Fibroblast of skin of back (primary cell): ENCODE results near the gene TICRR. TPM values are rescaled to one million over a fixed set of nuclear protein-coding genes. Genes with fewer than 3 reads are reported as not detected.
"Not testable (repeated sequence)": the region's sequence is repeated elsewhere in the genome, so short reads cannot be mapped to it uniquely, and the experiment has no call there.

Experiments used
- DNase-seq: peaks from one replicate; pipeline ENCODE4 v3.0.0-alpha.2; 2013
- polyA plus RNA-seq, 2 experiments: library from polyadenylated mRNA; unstranded; fragments of 120-200 nt; gene quantifications; one replicate each; pipeline ENCODE4 v1.2.1, GENCODE V29; 2013; ENCODE audit not compliant: insufficient read length in 2 of 2

Gene TICRR, protein sequence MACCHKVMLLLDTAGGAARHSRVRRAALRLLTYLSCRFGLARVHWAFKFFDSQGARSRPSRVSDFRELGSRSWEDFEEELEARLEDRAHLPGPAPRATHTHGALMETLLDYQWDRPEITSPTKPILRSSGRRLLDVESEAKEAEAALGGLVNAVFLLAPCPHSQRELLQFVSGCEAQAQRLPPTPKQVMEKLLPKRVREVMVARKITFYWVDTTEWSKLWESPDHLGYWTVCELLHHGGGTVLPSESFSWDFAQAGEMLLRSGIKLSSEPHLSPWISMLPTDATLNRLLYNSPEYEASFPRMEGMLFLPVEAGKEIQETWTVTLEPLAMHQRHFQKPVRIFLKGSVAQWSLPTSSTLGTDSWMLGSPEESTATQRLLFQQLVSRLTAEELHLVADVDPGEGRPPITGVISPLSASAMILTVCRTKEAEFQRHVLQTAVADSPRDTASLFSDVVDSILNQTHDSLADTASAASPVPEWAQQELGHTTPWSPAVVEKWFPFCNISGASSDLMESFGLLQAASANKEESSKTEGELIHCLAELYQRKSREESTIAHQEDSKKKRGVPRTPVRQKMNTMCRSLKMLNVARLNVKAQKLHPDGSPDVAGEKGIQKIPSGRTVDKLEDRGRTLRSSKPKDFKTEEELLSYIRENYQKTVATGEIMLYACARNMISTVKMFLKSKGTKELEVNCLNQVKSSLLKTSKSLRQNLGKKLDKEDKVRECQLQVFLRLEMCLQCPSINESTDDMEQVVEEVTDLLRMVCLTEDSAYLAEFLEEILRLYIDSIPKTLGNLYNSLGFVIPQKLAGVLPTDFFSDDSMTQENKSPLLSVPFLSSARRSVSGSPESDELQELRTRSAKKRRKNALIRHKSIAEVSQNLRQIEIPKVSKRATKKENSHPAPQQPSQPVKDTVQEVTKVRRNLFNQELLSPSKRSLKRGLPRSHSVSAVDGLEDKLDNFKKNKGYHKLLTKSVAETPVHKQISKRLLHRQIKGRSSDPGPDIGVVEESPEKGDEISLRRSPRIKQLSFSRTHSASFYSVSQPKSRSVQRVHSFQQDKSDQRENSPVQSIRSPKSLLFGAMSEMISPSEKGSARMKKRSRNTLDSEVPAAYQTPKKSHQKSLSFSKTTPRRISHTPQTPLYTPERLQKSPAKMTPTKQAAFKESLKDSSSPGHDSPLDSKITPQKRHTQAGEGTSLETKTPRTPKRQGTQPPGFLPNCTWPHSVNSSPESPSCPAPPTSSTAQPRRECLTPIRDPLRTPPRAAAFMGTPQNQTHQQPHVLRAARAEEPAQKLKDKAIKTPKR (N-terminal part only)
- polyA plus RNA-seq (2013, experiment 1 of 2; ENCODE audit: insufficient read length), result 11.2 TPM
- 1.6 TPM for polyA plus RNA-seq (2013, experiment 2 of 2; ENCODE audit: insufficient read length)

DNA sequence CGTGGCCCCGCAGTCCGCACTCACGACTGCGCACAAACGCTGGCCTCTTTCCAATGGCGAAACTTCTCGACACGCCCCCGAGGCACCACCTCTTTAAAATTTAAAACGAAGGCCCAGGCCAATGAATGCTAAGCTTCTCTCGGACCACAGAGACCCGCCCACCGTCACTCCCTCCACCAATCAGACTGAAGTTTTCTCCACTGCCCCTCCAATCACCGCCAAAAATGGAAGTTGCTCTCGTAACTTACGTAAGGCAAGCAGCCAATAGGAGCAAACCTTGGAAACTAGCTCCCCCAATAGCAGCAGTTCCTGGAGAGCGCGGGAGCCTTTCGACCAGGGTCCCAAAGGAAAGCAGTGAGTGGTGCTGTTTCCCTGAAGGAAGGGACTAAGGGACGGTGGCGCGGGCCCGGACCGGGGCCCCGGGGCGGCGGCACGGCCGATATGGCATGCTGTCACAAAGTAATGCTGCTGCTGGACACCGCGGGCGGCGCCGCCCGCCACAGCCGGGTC, at the start of gene TICRR:
TICRR (plus strand) TSS at position 324 of the 510 bp plus-strand sequence; CDS start at position 442, 118 bp downstream.
- peak; percentile 100 for DNase-seq

DNA sequence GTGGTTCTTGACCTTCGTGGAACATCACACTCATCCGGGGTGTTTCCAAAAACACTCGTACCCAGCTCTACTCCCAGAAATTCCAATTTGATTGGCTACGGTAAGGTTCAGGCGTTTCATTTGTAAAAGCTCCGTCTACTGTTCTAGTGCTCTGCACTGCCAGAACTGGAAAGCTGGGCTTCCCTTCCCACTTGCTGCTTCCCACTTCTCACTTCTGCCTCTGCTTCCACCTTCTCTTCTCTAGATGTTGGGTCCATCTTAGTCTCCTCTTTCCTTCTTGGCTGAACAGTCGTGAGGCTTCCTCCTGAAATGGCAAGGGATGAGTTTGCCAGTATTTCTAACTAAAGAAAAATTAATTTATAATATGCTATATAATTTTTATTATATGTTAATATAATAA, 49.1 kb upstream of the TICRR start:
- no peak for DNase-seq

DNA sequence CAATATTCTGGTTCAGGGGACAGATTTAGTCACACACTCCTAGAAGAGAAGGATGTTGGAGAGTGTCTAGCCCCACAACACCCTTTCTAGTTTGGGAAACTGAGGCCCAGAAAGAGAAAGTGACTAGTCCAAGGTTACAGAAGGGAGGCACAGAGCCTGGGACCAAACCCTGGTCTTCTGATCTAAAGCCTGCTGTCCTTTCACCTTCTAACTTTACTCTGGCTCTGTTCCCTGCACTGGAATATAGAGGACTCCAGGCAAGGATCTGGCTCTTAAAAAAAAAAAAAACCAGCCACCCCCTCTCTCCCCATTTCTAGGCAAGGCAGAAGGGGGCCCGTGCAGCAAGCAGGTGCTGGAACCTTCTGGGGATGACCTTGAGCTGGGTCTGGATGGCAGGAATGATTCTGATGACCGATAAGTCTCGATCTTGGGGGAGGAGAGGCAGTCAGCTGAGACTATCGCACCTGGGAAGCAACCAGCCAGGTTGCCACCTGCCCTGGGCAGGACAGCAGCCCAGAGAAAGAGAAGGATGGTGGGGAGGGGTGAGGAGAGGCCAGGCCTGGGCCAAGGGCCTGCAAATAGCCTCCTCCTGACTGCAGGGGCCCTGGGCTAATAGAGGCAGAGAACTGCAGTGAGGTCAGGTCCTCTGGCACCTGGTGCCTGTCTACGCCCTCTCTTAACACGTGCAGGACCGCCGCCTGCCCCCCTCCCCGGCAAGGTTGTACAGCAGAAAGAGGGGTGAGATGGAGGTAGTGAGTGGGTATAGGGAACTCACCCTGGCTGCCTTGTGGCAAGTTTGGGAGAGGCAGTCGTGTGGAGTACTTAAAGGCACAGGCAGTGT, 48.4 kb upstream of the TICRR start:
- no peak for DNase-seq

DNA sequence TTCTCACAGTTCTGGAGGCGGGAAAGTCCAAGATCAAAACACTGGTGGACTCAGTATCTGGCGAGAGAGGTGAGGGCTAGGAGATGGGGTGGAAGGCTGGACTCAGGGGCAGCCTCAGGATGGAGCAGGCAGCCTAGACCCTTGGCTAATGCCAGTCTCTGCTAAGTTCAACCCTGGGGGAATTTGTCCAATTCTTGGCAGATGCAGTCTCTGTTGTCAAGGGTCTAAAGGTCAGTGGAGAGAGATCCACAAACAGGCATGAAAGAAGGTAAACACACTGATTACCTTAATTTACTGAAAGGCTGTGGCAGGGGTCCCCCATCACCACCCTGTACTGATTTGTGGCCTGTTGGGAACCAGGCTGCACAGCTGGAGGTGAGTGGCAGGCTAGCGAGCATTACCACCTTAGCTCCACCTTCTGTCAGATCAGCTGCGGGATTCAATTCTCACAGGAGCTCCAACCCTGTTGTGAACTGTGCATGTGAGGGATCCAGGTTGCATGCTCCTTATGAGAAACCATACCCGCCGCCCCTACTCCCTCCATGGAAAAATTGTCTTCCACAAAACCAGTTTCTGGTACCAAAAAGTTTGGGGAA, 46.4 kb upstream of the TICRR start:
- no peak for DNase-seq

DNA sequence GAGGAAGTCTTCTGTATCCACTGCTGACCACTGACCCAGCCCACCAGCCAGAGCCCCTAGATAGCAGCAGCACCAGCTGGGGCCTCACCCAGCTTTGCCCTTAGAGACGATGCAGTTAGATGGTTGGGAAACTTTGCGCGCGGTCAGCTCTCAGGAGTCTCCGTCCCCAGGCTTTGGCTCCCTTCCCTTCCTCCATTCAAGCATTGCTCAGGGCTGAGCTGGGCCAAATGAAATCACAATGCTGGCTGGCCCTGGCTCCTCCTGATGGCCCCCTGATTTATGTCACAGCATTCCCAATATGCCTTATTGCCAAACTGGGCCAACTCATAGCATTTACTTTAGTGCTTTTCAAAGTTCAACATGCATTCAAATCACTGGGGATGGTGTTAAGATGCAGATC, 44.3 kb upstream of the TICRR start:
- no peak for DNase-seq

DNA sequence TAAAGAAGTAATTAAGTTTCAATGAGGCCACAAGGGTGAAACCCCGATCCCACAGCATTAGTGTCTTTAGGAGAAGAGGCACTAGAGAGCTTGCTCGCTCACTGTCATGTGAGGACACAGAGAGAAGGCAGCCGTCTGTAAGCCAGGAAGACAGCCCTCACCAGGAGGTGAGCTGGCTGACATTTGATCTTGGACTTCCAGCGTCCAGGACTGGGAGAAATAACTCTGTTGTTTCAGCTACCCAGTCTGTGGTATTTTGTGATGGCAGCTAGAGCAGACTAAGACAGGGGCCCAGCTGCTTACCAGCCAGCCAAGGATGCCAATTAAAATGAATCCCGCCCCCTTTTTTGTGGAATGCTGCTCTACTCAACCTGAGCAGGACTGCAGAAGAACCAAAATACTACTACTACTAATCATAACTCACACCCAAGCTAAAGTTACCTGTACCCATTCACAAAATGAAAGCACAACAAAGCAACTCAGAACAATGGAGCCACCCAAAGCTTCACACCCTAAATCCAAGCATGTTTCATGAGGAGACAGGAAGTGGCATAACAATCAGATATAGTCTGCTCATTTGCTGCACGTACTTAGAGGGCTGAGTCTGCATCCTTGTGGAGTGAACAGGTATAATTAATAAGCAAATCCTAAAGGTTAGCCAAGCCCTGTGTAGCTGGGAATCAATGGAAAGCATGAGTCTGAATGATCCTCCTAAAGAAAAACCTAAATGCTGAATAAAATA, 43.3 kb upstream of the TICRR start:
- no peak for DNase-seq

DNA sequence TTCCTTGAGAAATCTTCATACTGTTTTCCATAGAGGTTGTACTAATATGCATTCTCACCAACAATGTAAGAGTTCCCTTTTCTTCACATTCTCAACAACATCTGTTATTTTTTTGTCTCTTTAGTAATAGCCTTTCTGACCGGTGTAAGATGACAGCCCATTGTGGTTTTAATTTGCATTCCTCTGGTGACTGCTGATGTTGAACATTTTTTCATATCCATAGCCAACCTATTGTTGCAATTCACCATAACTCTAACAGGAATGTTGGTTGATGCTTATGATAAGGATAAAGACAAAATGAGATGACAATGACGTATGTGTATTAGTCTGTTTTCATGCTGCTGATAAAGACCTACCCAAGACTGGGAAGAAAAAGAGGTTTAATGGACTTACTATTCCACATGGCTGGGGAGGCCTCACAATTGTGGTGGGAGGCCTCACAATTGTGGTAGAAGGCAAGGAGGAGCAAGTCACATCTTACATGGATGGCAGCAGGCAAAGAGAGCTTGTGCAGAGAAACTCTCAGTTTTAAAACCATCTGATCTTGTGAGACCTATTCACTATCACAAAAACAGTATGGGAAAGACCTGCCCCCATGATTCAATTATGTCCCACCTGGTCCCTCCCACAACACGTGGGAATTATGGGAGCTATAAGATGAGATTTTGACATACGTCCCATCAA, 41.3 kb upstream of the TICRR start:
- peak; percentile 7 for DNase-seq

DNA sequence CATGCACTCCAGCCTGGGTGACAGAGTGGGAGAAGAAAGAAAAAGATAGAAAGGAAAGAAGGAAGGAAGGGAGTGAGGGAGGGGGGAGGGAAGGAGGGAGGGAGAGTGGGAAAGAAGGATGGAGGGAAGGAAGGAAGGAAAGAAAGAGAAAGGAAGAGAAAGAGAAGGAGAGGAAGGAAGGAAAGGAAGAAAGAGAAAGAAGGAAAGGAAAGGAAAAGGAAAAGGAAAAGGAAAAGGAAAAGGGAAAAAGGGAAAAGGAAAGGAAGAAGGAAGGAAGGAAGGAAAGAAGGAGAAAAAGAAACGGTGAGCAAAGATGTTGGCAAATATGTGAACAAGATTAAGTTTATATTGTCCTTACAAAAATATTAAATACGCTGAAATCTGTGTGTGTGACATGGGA, 36.2 kb upstream of the TICRR start:
- DNase-seq, result no peak

DNA sequence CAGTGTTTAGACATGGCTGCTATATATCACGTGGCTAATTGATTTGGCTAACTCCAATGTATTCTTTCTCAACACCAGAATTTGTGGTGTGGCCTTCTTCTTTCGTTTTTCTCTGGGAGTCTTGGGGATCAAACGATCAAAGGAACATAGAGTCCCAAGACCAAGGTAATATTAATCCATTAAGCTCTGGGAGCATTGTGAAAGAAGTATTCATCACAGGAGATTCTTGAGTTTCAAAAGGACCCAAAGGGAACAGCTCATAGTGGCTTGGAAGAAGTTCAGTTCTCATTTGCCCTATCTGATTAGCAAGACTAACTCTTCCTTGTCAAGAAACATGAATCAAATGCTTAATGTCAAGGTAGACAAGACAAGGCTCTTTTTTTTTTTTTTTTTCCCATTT, 32.9 kb upstream of the TICRR start:
- no peak for DNase-seq

DNA sequence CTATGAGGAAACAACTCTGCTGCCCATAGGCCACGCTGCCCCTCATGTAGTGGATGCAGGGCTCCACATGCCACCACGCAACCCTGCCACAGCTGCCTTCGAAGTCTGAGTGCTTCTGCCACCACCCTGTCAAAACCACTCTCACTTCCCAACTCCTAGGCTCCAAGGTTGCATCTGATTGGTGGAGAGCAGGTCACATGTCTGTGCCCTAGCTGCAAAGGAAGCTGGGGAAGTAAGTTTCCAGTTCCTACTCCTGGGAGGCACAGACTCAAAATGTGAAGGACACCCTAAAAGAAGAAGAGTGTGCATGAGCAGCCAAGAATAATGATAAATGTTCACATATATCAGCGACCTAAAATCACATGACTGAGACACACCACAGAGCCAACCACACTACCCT, 31.9 kb upstream of the TICRR start:
- DNase-seq, result no peak

DNA sequence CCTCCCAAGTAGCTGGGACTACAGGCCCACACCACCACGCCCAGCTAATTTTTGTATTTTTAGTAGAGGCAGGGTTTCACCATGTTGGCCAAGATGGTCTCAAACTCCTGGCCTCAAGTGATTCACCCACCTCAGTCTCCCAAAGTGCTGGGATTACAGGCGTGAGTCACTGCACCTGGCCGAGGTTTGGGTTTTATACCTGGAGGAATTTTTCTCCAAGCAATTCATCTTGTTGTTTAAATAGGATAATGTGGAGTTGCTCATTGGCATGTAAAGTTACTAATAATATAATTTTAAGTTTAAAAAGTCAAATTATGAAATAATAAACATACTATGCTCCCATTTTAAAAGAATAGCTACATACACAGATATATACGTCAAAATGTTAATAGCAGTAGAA, 26.1 kb upstream of the TICRR start:
- not testable (repeated sequence) for DNase-seq

DNA sequence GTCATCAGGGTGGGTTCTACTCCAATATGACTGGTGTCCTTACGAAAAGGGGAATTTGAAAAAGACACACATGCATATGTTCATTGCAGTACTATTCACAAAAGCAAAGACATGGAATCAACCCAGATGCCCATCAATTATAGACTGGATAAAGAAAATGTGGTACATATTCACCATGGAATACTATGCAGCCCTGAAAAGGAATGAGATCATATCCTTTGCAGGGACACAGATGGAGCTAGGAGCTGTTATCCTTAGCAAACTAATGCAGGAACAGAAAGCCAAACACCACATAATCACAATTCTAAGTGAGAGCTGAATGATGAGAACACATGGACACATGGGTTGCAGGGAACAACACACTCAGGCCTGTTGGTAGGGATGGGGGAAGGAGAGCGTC, 24.8 kb upstream of the TICRR start:
- DNase-seq, result no peak

DNA sequence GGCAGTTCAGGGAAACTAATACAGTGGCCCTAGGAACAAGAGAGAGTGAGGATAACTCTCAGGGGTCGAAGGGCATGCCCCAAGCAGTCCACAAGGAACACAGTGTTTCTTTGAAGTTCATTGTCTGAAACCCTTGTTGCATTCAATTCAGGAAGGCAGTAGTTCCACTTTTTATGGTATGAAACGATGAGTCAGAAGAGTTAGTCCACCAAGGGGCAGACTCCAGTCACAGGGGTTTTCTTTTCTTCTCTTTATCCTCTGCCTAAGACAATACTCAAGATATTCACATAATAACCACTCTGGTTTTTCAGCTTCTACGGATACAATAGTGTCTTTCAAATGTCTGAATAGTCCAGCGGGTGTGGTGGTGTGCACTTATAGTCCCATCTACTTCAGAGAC, 23.7 kb upstream of the TICRR start:
- no peak for DNase-seq

DNA sequence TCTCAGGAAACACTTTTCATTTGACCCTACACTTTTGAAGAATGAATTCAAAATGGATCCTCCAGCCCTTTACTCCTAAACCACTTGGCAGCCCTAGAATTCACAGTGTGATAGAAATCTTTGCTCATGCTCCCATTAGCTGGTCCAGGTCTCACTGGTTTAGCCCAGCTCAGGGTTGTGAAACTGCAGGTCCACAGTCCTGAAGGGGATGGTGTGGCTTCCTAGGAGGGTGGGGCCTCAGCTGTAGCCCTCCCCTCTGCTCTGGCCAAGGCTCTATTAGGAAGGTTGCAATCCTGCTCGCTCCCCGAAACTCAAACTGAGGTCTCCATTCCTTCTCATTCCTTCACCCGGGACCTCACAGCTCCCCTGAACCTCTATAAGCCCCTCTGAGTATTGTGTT, 21.6 kb upstream of the TICRR start:
- no peak for DNase-seq

DNA sequence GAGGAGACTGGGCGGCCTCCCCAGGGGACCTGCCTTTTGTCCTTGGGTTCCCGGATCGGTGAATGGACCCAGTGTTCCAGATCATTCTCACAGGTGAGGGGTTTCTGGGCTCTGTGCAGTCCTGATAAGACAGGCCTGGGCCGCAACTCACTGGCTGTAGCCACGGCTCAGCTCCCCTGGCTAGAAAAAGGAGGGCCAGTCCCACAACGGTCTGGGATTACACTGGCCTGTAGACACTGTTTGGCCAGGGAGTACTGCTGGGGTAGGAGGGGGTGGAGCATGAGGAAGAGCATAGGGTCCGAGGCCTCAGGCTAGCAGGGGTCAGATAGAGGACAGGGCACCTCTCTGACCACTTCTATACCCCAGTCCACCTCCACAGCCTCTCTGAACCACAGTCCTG, 21.0 kb upstream of the TICRR start:
- no peak for DNase-seq

DNA sequence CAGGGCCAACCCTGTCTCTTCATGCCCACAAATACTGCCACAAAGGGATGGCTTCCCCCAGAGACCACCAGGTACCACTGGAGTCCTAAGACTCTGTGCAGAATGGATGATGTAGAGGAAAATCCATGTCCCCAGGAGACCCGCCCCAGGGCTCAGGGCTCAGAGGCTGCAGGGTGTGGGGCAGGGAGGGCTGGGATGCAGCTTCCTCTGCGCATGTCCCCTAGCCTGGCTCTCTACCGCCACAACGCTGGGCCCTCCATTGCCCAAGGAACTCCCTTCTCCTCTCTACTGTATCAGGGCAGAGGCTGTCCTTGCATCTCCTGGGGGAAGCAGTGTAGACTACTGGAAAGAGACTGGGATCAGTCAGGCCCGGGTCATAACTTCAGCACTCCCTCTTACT, 19.5 kb upstream of the TICRR start:
- DNase-seq, result no peak

DNA sequence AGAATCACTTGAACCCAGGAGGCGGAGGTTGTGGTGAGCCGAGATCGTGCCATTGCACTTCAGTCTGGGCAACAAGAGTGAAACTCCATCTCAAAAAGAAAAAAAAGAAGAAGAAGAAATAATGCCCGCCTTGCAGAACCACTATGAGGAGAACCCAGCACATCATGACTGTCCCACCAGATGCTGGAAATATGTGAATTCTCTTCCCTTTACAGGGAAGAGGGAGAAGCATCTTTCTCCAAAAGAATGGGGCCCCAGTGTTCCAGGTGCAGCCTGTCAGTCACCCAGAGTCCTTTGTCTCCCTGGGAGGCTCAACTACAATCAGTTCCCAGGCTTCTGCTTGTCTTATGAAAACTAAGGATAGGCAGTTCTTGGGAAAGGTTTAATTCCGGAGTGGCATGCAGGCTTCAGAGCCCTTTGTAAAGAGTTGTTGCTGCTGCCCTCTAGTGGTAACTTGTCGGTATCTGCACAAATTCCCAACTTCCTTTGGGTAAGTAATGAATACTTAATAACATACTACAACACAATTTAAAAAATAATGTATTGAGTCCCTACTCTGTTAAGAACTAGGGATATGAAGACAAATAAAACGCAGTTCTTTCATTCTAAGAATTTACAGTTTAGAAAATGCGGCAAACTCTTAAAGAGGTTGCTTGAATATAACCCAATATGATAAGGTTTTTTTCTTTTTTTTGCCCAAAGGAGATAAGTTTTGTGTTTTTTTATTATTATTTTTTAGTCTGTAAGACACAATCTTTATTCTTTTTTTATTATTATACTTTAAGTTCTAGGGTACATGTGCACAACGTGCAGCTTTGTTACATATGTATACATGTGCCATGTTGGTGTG, 18.6 kb upstream of the TICRR start:
- peak; percentile 65 for DNase-seq

DNA sequence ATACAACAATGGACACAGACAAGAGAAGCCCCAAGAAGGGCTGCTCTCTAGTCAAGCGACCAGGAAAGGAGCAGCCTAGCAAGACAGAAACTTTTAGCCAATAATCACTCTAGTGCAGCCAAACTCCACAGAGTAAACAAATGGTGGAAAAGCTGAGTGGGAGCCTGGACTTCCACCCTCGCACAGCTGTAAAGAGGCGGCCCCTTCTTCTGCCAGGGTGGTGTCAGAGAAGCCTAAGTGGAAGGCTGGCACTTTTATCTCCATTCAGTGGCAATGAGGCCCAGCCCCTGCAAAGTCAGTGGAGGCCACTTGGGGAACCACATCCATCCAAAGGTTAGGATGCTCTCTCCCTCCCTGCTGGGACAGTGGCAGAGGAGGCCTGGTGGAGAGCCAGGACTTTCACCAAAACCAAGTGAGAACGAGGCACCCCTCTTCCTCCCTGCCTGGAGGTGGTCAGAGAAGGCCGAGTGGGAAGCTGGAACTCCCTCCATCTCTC, 15.5 kb upstream of the TICRR start:
- DNase-seq, result no peak

DNA sequence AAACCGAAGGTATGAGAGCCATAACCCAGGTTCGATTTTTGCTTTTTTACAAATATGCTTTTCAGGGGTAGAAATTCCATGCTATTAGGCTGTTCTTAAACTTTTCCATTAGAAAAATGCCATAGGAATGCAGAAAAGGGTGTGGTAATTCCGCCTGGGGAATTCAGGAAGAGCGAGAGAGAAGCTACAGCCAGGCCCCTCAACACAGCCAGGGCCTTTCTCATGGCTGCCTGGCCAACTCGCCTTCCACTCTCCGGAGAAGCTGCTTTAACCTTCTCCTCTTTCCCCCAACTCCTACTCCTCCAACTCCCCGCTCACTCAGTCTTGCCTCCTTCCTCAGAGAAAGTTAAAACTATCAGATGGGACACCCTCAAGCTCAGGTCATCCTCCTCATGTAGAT, 9.1 kb upstream of the TICRR start:
- peak; percentile 47 for DNase-seq
